ENCODE results near the gene EIF4E1B.
A peak's percentile ranks its signal among the peaks of the same experiment; 100 is the strongest.

The EIF4E1B gene

GRCh38 chr5:176658817-176659511 is 28.5 kb downstream of the EIF4E1B start:
- peak overlapping the region in 1 of 7 experiments; percentile 7 for H3K4me3 ChIP-seq

GRCh38 chr5:176659512-176659839 is 29.0 kb downstream of the EIF4E1B start:
- H3K27ac ChIP-seq = peak overlapping the region in 2 of 21 experiments; percentile 17 to 40
- no peak overlapping the region for H3K4me3 ChIP-seq

More at GRCh38 chr5:176658817-176659511, 28.5 kb downstream of the EIF4E1B start:
- H3K27ac ChIP-seq = peak overlapping the region in 4 of 21 experiments; percentile 3 to 40 (median 16)

- Histone ChIP-seq H3K27ac (no peak overlapping the region), H3K4me3 (no peak overlapping the region)
Observed at GRCh38 chr5:176659860-176660461, 29.5 kb downstream of the EIF4E1B start.

- no peak overlapping the region for H3K27ac ChIP-seq
- no peak overlapping the region for H3K4me3 ChIP-seq
Observed at GRCh38 chr5:176660530-176660859, 30.0 kb downstream of the EIF4E1B start.

GRCh38 chr5:176660860-176661641 is 30.6 kb downstream of the EIF4E1B start:
- H3K4me3 ChIP-seq = no peak overlapping the region
- H3K27ac ChIP-seq = no peak overlapping the region

GRCh38 chr5:176661676-176662075 is 31.2 kb downstream of the EIF4E1B start:
- Histone ChIP-seq H3K27ac (no peak overlapping the region), H3K4me3 (no peak overlapping the region)

GRCh38 chr5:176662371-176663333 is 32.2 kb downstream of the EIF4E1B start:
- no peak overlapping the region for H3K4me3 ChIP-seq
- H3K27ac ChIP-seq = no peak overlapping the region

- no peak overlapping the region for H3K4me3 ChIP-seq
- no peak overlapping the region for H3K27ac ChIP-seq
Observed at GRCh38 chr5:176663566-176663965, 33.1 kb downstream of the EIF4E1B start.

- Histone ChIP-seq H3K27ac (no peak overlapping the region), H3K4me3 (no peak overlapping the region)
Observed at GRCh38 chr5:176664479-176664878, 34.0 kb downstream of the EIF4E1B start.

GRCh38 chr5:176664886-176665285 is 34.4 kb downstream of the EIF4E1B start:
- Histone ChIP-seq H3K4me3 (no peak overlapping the region), H3K27ac (no peak overlapping the region)

GRCh38 chr5:176665517-176665916 is 35.0 kb downstream of the EIF4E1B start:
- H3K27ac ChIP-seq = no peak overlapping the region
- H3K4me3 ChIP-seq = no peak overlapping the region

- no peak overlapping the region for H3K4me3 ChIP-seq
Observed at GRCh38 chr5:176667637-176668036, 37.2 kb downstream of the EIF4E1B start.

GRCh38 chr5:176670449-176670848 is 40.0 kb downstream of the EIF4E1B start:
- H3K27ac ChIP-seq = no peak overlapping the region
- H3K4me3 ChIP-seq = no peak overlapping the region

More at GRCh38 chr5:176667637-176668036, 37.2 kb downstream of the EIF4E1B start:
- no peak overlapping the region for H3K27ac ChIP-seq

- no peak overlapping the region for H3K27ac ChIP-seq
- no peak overlapping the region for H3K4me3 ChIP-seq
Observed at GRCh38 chr5:176671399-176671798, 40.9 kb downstream of the EIF4E1B start.

GRCh38 chr5:176671890-176672747 is 41.6 kb downstream of the EIF4E1B start:
- H3K27ac ChIP-seq = no peak overlapping the region
- H3K4me3 ChIP-seq = no peak overlapping the region

- Histone ChIP-seq H3K4me3 (no peak overlapping the region), H3K27ac (no peak overlapping the region)
Observed at GRCh38 chr5:176673651-176674583, 43.4 kb downstream of the EIF4E1B start.

- Histone ChIP-seq H3K27ac (no peak overlapping the region), H3K4me3 (no peak overlapping the region)
Observed at GRCh38 chr5:176674799-176675198, 44.3 kb downstream of the EIF4E1B start.
